WTC11 (cell line): ENCODE measurements around the gene RRP12. TPM values are rescaled to one million over a fixed set of nuclear protein-coding genes. Genes with fewer than 3 reads are reported as not detected.
"Not testable (repeated sequence)": the region's sequence is repeated elsewhere in the genome, so short reads cannot be mapped to it uniquely, and the experiment has no call there.

Experiments
- ATAC-seq: fragments of 200-7000 bp; cut with Tn5 transposase; 2 replicates; pipeline ENCODE4 v1.10.0; 2021; ENCODE audit warnings: mild to moderate bottlenecking, moderate library complexity
- CTCF ChIA-PET: fragments of 300-600 bp; sonication (Branson Sonifier 250); formaldehyde crosslinking; loops from one replicate; lab custom pipeline; 2021; ENCODE audit warnings: antibody characterized with exemption; lab: Charles Lee
- POLR2A ChIA-PET: fragments of 350-600 bp; sonication (Branson Sonifier 250); formaldehyde crosslinking; loops from one replicate; lab custom pipeline; 2021; ENCODE audit warnings: antibody characterized with exemption; lab: Charles Lee
- DNase-seq: peaks from one replicate; pipeline ENCODE4 v3.0.0; 2021; ENCODE audit warnings: low spot score
- H3K27ac Mint-ChIP-seq: 2 replicates; pipeline ENCODE4 v1.8.0; 2021; ENCODE audit warnings: mixed read lengths
- H3K27me3 Mint-ChIP-seq: 2 replicates; pipeline ENCODE4 v1.8.0; 2021; ENCODE audit warnings: low read depth, mild to moderate bottlenecking, moderate library complexity, mixed read lengths
- H3K36me3 Mint-ChIP-seq: 2 replicates; pipeline ENCODE4 v1.8.0; 2021; ENCODE audit warnings: mixed read lengths
- H3K4me1 Mint-ChIP-seq: 2 replicates; pipeline ENCODE4 v1.8.0; 2022; ENCODE audit warnings: mixed read lengths
- H3K4me3 Mint-ChIP-seq: 2 replicates; pipeline ENCODE4 v1.8.0; 2021; ENCODE audit warnings: mild to moderate bottlenecking, moderate library complexity, mixed read lengths
- H3K9me3 Mint-ChIP-seq: 2 replicates; pipeline ENCODE4 v1.8.0; 2021; ENCODE audit warnings: mixed read lengths
- ESRRA ChIP-seq: sonication (generic); formaldehyde crosslinking; IDR thresholded peaks from 2 replicates; pipeline ENCODE4 v1.8.1; 2022; ENCODE audit warnings: mild to moderate bottlenecking, missing genetic modification reagents, borderline replicate concordance
- GRHL2 ChIP-seq: fragments of 250-450 bp; sonication (Bioruptor Pico); IDR thresholded peaks from 2 replicates; pipeline ENCODE4 v1.8.0; 2022; ENCODE audit warnings: mild to moderate bottlenecking, moderate library complexity; ENCODE audit not compliant: insufficient replicate concordance, severe bottlenecking
- GTF2I ChIP-seq: fragments of 250-450 bp; sonication (Bioruptor Pico); conservative IDR thresholded peaks from 2 replicates; pipeline ENCODE4 v1.4.0; 2021; ENCODE audit warnings: mild to moderate bottlenecking
- MXD4 ChIP-seq: fragments of 250-450 bp; sonication (Bioruptor Pico); IDR thresholded peaks from 2 replicates; pipeline ENCODE4 v1.8.0; 2021; ENCODE audit warnings: mild to moderate bottlenecking, moderate library complexity, borderline replicate concordance
- NR2C2 ChIP-seq: sonication (generic); formaldehyde crosslinking; IDR thresholded peaks from 2 replicates; pipeline ENCODE4 v1.8.0; 2022; ENCODE audit warnings: mild to moderate bottlenecking, missing genetic modification reagents
- ZNF138 ChIP-seq: sonication (generic); formaldehyde crosslinking; conservative IDR thresholded peaks from 2 replicates; pipeline ENCODE4 v1.8.1; 2022; ENCODE audit warnings: mild to moderate bottlenecking, moderate library complexity, missing genetic modification reagents
- ZNF396 ChIP-seq: fragments of 250-450 bp; sonication (Bioruptor Pico); IDR thresholded peaks from 2 replicates; pipeline ENCODE4 v1.8.0; 2021; ENCODE audit warnings: mild to moderate bottlenecking, moderate library complexity, borderline replicate concordance
- ZNF423 ChIP-seq: fragments of 250-450 bp; sonication (Bioruptor Pico); IDR thresholded peaks from 2 replicates; pipeline ENCODE4 v2.1.2; 2022; ENCODE audit warnings: mild to moderate bottlenecking, moderate library complexity
- total RNA-seq: library from RNA; stranded (reverse); gene quantifications from 3 replicates; pipeline ENCODE4 v1.2.3, GENCODE V29; 2021
- TF ChIP-seq, protein P1 (sequence below): sonication (generic); formaldehyde crosslinking; IDR thresholded peaks from 2 replicates; pipeline ENCODE4 v1.8.1; 2023; ENCODE audit warnings: mild to moderate bottlenecking, moderate library complexity, missing genetic modification reagents
- TF ChIP-seq, protein P2 (sequence below): fragments of 200-600 bp; IDR thresholded peaks from 2 replicates; pipeline ENCODE4 v1.8.0; 2022; ENCODE audit warnings: antibody characterized with exemption
- TF ChIP-seq, protein P3 (sequence below): sonication (generic); formaldehyde crosslinking; IDR thresholded peaks from 2 replicates; pipeline ENCODE4 v1.8.1; 2023; ENCODE audit warnings: mild to moderate bottlenecking, missing genetic modification reagents, moderate library complexity
- TF ChIP-seq, protein P4 (sequence below): sonication (generic); formaldehyde crosslinking; IDR thresholded peaks from 2 replicates; pipeline ENCODE4 v1.8.1; 2022; ENCODE audit warnings: low read depth, mild to moderate bottlenecking, moderate library complexity, missing genetic modification reagents, borderline replicate concordance

The RRP12 gene
- total RNA-seq, 1 experiment from 2014 or later, result 56.6 TPM

DNA sequence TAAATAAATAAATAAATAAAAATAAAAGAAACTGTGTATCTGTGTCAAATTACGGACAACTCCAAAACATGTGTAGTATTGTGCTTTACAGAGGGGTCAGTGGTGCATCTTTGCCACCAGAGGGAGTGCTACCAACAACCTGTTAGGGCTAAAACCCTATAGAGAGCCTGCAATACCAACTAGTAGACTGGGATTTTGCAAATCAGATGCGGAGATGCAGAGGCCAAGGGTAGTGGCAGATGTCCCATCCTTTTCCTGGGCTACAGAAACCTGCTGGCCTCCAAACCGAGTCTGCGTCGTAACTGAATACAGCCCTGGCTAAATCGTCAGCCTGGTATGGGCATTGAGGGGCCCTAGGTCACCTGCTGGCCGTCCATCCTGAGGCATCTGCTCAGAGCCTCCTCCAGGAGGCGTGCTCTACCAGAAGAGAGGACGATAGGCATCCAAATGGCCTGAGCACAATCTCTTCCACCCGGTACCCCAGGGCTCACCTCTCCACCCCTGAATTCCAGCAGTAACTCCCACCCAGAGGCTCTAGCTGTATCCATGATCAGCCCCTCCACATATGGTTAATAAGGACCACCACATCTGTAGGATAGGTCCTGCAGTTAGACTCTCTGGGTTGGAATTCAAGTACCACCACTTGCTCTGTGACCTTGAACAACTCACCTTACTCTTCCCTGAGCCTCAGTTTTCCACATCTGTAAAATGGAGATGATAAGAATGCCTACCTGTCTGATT lies 6.2 kb upstream of the RRP12 start:
- CTCF ChIA-PET, result interaction anchor here (0.6 to 5.2 kb wide), 13 partner anchors 12 to 280 kb away, joined by 3 to 31 read pairs (median 3); partner anchors contain the start of genes ANKRD2 and AVPI1
- Mint-ChIP-seq H3K27me3 (no peaks in the 10 kb centered on the region), H3K9me3 (no peaks in the 10 kb centered on the region), H3K4me1 (peaks cover 3% of the 10 kb centered on the region; the same call in 1 of the 2 replicates), H3K27ac (peak overlapping the region; percentile 76), H3K4me3 (peak overlapping the region; percentile 56), H3K36me3 (no peaks in the 10 kb centered on the region)
- ATAC-seq, result peak; percentile 98
- DNase-seq, result peak; percentile 78
- TF ChIP-seq MXD4 (CRISPR knock-in tag) (peak; percentile 33; the same call in 1 of the 2 replicates), ESRRA (CRISPR knock-in tag) (peak; percentile 87; the same call in 1 of the 2 replicates), ZNF423 (CRISPR knock-in tag) (no peak), GTF2I (CRISPR knock-in tag) (peak; percentile 97), ZNF138 (no peak), ZNF396 (CRISPR knock-in tag) (0 out of 2 replicates have a peak, but pooled peaks have one; percentile 25)
- TF ChIP-seq, protein P1, sequence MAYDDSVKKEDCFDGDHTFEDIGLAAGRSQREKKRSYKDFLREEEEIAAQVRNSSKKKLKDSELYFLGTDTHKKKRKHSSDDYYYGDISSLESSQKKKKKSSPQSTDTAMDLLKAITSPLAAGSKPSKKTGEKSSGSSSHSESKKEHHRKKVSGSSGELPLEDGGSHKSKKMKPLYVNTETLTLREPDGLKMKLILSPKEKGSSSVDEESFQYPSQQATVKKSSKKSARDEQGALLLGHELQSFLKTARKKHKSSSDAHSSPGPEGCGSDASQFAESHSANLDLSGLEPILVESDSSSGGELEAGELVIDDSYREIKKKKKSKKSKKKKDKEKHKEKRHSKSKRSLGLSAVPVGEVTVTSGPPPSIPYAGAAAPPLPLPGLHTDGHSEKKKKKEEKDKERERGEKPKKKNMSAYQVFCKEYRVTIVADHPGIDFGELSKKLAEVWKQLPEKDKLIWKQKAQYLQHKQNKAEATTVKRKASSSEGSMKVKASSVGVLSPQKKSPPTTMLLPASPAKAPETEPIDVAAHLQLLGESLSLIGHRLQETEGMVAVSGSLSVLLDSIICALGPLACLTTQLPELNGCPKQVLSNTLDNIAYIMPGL (CRISPR knock-in tag), result 0 out of 2 replicates have a peak, but pooled peaks have one; percentile 47
- TF ChIP-seq, protein P2, sequence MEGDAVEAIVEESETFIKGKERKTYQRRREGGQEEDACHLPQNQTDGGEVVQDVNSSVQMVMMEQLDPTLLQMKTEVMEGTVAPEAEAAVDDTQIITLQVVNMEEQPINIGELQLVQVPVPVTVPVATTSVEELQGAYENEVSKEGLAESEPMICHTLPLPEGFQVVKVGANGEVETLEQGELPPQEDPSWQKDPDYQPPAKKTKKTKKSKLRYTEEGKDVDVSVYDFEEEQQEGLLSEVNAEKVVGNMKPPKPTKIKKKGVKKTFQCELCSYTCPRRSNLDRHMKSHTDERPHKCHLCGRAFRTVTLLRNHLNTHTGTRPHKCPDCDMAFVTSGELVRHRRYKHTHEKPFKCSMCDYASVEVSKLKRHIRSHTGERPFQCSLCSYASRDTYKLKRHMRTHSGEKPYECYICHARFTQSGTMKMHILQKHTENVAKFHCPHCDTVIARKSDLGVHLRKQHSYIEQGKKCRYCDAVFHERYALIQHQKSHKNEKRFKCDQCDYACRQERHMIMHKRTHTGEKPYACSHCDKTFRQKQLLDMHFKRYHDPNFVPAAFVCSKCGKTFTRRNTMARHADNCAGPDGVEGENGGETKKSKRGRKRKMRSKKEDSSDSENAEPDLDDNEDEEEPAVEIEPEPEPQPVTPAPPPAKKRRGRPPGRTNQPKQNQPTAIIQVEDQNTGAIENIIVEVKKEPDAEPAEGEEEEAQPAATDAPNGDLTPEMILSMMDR, result peak; percentile 68
- TF ChIP-seq, protein P3, sequence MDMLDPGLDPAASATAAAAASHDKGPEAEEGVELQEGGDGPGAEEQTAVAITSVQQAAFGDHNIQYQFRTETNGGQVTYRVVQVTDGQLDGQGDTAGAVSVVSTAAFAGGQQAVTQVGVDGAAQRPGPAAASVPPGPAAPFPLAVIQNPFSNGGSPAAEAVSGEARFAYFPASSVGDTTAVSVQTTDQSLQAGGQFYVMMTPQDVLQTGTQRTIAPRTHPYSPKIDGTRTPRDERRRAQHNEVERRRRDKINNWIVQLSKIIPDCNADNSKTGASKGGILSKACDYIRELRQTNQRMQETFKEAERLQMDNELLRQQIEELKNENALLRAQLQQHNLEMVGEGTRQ (CRISPR knock-in tag), result peak; percentile 22; the same call in 1 of the 2 replicates
- POLR2A ChIA-PET, result no interaction called here

DNA sequence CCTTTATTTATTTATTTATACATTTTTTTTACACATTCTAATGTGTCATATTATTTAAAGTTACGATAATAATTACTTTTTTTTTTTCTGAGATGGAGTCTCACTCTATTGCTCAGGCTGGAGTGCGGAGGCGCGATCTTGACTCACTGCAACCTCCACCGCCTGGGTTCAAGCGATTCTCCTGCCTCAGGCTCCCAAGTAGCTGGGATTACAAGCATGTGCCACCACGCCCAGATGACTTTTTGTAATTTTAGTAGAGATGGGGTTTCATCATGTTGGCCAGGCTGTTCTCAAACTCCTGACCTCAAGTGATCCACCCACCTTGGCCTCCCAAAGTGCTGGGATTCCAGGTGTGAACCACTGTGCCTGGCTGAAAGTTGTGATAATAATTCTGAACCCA lies 5.3 kb upstream of the RRP12 start:
- H3K36me3 Mint-ChIP-seq, H3K4me3 Mint-ChIP-seq, ATAC-seq, H3K9me3 Mint-ChIP-seq, DNase-seq, POLR2A ChIA-PET, H3K4me1 Mint-ChIP-seq, H3K27me3 Mint-ChIP-seq, H3K27ac Mint-ChIP-seq: not testable (repeated sequence)
- CTCF ChIA-PET, result interaction anchor here (0.6 to 5.2 kb wide), 11 partner anchors 9 to 281 kb away, joined by 3 to 31 read pairs (median 4); partner anchors contain the start of genes ANKRD2 and AVPI1

DNA sequence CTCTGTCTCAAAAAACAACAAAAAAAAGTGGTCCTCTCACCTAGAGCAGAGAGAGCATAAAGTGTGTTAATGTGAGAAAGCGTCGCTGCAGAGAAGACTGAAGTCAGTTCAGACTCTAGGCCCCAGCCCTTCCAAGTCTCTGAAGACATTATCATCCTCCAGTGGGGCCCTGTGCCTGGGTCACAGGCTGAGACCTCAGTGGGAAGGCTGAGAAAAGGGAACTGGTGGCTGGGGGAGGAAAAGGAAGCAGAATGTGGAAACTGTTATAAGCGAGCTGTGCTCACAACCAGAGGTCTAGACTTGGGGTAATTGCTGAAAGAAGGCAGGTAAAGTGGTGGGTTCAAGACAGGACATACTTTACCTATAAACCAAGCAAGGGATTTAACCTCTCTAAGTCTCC lies 4.9 kb upstream of the RRP12 start:
- no peak for ATAC-seq

More for the DNA sequence above, 4.9 kb upstream of the RRP12 start:
- TF ChIP-seq, protein P4, sequence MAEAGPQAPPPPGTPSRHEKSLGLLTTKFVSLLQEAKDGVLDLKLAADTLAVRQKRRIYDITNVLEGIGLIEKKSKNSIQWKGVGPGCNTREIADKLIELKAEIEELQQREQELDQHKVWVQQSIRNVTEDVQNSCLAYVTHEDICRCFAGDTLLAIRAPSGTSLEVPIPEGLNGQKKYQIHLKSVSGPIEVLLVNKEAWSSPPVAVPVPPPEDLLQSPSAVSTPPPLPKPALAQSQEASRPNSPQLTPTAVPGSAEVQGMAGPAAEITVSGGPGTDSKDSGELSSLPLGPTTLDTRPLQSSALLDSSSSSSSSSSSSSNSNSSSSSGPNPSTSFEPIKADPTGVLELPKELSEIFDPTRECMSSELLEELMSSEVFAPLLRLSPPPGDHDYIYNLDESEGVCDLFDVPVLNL, result no peak
- no peak for TF ChIP-seq NR2C2 (CRISPR knock-in tag)
- no peak for TF ChIP-seq GRHL2 (CRISPR knock-in tag)
- ChIA-PET CTCF (interaction anchor here (1.0 to 5.2 kb wide), 8 partner anchors 9 to 281 kb away, joined by 3 to 31 read pairs (median 4); partner anchors contain the start of genes ANKRD2 and AVPI1), POLR2A (no interaction called here)
- Mint-ChIP-seq H3K4me1 (peaks cover 6% of the 10 kb centered on the region), H3K4me3 (no peak overlapping the region), H3K9me3 (no peaks in the 10 kb centered on the region), H3K27ac (peak overlapping the region; percentile 60; the same call in 1 of the 2 replicates), H3K27me3 (no peaks in the 10 kb centered on the region), H3K36me3 (no peaks in the 10 kb centered on the region)
- no peak for DNase-seq
